ENCODE measurements around the gene MTHFD1L. TPM values are rescaled to one million over a fixed set of nuclear protein-coding genes. Genes with fewer than 3 reads are reported as not detected.

Gene MTHFD1L
- total RNA-seq, 2 donors from 2014 or later, result 45.3 to 53.4 TPM

DNA sequence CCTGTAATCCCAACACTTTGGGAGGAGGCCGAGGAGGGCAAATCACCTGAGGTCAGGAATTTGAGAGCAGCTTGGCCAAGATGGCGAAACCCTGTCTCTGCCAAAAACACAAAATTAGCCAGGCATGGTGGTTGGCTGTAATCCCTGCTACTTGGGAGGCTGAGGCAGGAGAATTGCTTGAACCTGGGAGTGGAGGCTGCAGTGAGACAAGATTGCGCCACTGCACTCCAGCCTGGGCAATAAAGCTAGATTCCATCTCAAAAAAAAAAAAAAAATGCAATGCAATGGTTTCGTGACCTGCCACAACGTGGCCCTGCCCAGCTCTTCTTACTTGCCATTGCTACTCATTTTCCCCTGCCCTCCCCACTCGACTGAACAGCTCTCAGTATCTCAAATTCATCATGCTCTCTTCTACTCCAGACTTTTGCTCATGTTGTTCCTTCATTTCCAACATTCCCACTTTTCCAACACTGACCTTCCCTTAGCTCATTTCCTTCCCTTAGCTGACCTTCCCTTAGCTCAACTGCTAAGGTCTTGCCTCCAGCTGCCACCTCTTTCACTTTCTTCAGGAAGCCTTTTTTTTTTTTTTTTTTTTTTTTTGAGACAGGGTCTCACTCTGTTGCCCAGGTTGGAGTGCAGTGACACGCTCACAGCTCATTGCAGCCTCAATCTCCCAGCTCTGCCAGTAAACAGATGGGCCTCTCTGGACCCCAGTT is 2.1 kb upstream of the MTHFD1L start:
- DNase-seq (ENCODE audit: low spot score), result no peak
- intact Hi-C loops (cut with DNase I), result no loop called here

DNA sequence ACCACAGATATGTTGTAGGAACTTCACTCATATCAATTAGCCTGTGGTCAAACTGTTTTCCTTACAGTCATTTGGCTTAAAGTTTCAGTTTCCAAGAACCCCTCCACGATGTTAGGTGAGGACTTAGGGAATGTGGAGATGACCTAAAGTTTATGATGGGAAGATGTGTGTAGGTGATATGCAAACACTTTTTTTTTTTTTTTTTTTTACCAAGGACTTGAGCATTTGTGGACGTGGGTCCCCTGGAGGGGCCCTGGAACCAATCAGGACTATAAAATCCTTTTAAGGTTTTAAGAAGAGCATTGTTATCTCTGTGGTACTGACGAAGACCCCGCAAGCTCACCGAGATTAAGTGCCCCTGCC is 478 bp upstream of the MTHFD1L start:
- DNase-seq (ENCODE audit: low spot score), result no peak
- intact Hi-C loops (cut with DNase I), result no loop called here

- intact Hi-C loops (cut with DNase I), result no loop called here
- DNase-seq (ENCODE audit: low spot score), result peak; percentile 97
Measured at GRCh38 chr6:150866147-150866990, 867 bp downstream of the MTHFD1L start.

GRCh38 chr6:150866991-150867501 is 1.5 kb downstream of the MTHFD1L start:
- no peak for DNase-seq (ENCODE audit: low spot score)
- intact Hi-C loops (cut with DNase I), result no loop called here

- intact Hi-C loops (cut with DNase I), result no loop called here
- DNase-seq (ENCODE audit: low spot score), result no peak
Measured at GRCh38 chr6:150868759-150869158, 3.3 kb downstream of the MTHFD1L start.

DNA sequence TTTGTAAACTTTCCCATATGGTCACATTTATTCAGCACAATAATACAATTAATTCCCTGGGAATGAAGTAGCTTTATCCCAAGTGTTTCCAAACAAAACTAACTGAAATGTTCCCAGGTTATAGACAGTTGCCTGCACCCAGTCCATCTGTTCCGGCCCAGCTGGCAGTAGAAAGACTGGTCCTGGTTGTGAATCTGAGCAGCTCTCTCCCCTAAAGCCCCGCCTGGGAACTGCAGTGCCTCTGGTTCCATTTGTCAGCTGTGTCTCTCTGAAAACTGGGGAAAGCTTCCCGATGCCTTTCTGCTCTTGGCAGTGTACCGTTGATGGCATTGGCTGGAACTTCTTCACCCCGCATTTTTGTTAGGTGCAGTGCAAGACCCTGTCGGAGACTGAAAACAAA is 8.7 kb downstream of the MTHFD1L start:
- intact Hi-C loops (cut with DNase I), result no loop called here
- no peak for DNase-seq (ENCODE audit: low spot score)

DNA sequence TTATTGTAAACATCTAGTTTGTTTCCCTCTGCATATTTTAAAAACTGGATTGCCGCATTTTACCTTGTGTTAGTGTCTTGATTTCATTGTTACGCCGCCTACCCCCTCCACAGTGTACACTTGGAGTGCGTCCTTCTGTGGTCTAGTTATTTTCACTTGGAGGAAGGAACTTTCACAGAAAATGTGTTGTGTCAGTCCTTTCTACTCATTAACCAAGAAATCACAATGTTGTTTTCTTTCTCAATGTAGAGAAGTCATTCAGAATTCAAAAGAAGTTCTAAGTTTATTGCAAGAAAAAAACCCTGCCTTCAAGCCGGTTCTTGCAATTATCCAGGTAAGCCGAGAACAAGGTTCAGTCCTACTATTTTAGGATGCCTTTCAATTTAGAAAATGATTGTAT is 10.3 kb downstream of the MTHFD1L start:
- no peak for DNase-seq (ENCODE audit: low spot score)
- intact Hi-C loops (cut with DNase I), result no loop called here

- intact Hi-C loops (cut with DNase I), result no loop called here
- DNase-seq (ENCODE audit: low spot score), result no peak
Measured at GRCh38 chr6:150876598-150876997, 11.1 kb downstream of the MTHFD1L start.

- intact Hi-C loops (cut with DNase I), result no loop called here
- DNase-seq (ENCODE audit: low spot score), result no peak
Measured at GRCh38 chr6:150877928-150878327, 12.4 kb downstream of the MTHFD1L start.

GRCh38 chr6:150878347-150879213 is 13.1 kb downstream of the MTHFD1L start:
- DNase-seq (ENCODE audit: low spot score), result no peak
- intact Hi-C loops (cut with DNase I), result no loop called here

- DNase-seq (ENCODE audit: low spot score), result no peak
- intact Hi-C loops (cut with DNase I), result no loop called here
Measured at GRCh38 chr6:150880336-150880735, 14.8 kb downstream of the MTHFD1L start.

DNA sequence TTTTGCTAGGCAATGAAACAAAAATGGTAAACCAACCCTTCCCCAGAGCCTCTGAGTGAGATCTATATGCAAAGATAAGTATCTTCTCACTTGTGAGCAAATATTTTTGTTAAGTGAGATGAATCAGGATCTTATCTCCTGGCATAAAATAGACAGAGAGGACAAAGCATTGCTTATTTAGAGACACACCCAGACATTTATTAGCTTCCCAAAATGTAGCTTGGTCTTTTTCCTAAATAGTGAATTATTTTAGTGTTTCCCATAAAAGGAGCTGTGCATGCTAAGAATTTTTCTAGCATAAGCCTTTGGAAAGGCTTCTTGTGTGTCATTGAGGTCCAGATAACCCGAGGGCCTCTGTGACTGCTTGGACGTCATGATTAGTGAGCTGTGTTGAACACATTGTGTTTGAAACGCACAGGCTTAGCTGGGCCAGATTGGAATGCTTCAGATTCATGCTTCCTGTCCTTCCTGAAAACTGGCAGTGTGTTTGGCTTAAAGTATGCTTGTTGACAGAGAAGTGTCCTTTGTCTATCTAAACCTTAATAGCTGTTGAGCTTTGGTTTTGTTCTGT is 16.5 kb downstream of the MTHFD1L start:
- intact Hi-C loops (cut with DNase I), result no loop called here
- DNase-seq (ENCODE audit: low spot score), result peak; percentile 87

GRCh38 chr6:150883521-150883920 is 18.0 kb downstream of the MTHFD1L start:
- intact Hi-C loops (cut with DNase I), result no loop called here
- DNase-seq (ENCODE audit: low spot score), result no peak

DNA sequence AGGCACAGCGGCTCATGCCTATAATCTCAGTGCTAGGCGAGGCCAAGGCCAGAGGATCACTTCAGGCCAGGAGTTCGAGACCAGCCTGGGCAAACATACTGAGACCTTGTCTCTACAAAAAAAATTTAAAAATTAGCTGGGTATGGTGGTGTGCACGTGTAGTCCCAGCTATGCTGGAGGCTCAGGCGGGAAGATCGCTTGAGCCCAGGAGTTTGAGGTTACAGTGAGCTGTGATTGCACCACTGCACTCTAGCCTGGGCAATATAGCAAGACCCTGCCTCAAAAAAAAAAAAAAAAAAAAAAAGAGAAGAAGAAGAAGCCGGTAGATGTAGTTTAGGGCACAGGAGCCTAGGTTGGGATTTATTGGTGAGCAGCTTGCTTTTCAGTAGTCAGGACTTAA is 20.7 kb downstream of the MTHFD1L start:
- intact Hi-C loops (cut with DNase I), result no loop called here
- DNase-seq (ENCODE audit: low spot score), result no peak

DNA sequence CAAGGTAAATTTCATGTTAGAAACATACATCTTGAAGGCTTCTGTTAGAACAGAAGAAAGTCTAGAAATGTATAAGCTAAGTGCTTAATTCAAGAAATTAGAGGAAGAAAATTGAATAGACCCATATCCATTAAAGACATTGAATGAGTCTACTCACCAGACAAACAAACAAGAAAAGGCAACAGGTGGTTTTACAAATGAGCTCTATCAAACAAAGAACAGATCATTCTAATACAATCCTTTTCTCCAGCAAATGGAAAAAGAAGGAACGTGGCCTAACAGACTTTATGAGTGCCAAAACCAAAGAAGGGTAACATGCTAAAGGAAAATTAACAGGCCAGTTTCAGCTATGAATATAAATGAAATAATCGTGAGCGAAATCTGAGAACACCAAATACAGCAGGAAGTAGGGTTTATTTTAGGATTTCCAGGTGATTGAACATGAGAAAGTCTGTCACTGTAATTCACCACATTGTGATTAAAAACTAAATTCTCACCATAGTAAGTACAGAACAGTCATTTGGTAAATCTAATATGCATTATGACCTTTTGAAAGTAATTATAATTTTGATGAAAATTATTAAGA is 22.6 kb downstream of the MTHFD1L start:
- intact Hi-C loops (cut with DNase I), result no loop called here
- DNase-seq (ENCODE audit: low spot score), result no peak

DNA sequence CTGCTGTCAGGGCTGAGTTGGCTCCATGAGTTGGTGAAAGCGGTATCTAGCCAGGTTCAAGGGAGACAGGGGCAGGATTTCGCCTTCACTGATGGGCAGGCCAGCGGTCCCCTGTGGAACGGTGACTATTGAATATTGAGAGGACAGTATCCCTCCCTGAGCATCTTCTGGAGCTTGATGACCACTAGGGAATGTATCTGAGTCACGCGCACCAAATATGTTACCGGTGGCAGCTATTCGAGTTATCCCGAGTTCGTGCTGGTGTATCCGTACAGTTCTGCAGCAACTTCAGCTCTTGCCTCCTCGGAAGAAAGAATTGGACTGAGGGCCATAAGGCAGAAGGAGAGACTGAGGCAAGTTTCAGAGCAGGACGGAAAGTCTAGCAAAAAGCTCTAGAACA is 24.8 kb downstream of the MTHFD1L start:
- peak; percentile 43 for DNase-seq (ENCODE audit: low spot score)
- intact Hi-C loops (cut with DNase I), result loop anchor here (5.0 to 10.0 kb wide), 3 partner anchors 54 to 442 kb away; no protein-coding TSS in a partner anchor

GRCh38 chr6:150891888-150892485 is 26.5 kb downstream of the MTHFD1L start:
- peak; percentile 76 for DNase-seq (ENCODE audit: low spot score)
- intact Hi-C loops (cut with DNase I), result loop anchor here (5.0 to 10.0 kb wide), 3 partner anchors 53 to 440 kb away; no protein-coding TSS in a partner anchor

DNA sequence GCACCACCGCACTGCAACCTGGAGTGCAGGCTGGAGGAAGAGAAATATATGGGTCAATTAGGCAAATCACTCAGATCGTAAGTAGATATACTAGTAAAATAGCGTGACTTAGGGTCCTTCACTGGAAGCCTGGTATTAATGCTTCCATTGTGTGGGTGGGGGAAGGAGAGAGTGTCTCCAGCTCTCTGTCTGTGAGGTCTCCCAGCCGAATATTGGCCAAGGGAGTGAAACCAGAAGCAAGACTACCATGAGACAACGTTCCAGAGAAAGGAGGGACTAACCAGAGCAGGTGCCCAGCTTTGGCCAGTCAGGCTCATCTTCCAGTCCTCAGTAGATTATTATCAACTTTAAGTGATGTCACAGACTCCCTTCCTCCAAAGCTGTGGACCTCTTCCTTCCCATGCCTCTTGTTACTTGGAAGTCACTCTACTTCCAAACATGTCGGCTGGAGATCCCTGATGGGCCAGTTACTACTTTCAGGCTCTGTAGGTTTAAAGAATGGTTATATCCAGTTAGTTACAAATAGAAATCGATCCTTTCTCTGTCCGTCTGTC is 28.8 kb downstream of the MTHFD1L start:
- intact Hi-C loops (cut with DNase I), result loop anchor here (5.0 to 10.0 kb wide), 3 partner anchors 51 to 438 kb away; no protein-coding TSS in a partner anchor

More for the DNA sequence above, 28.8 kb downstream of the MTHFD1L start:
- DNase-seq (ENCODE audit: low spot score), result peak; percentile 16

Measured in posterior vena cava (tissue), 2 donors.